Natural killer cell (primary cell): ENCODE data around the gene NKIRAS2. TPM values are rescaled to one million over a fixed set of nuclear protein-coding genes. Genes with fewer than 3 reads are reported as not detected.

ENCODE experiments used
- ATAC-seq, 3 donors: fragments of 150-1000 bp in 2 of 3; fragments of 200-7000 bp in 1 of 3; cut with Tn5 transposase; 1 replicate in 1 of 3; 2 replicates in 2 of 3; pipeline ENCODE4 v1.10.0; 2021; ENCODE audit warnings: mild to moderate bottlenecking in 2 of 3, moderate library complexity in 2 of 3
- DNase-seq, 2 donors: peaks; one replicate each; pipeline versions ENCODE4 v3.0.0 to v3.0.0-alpha.2; 2013 to 2021; ENCODE audit warnings: mixed read lengths in 1 of 2
- H3K27ac ChIP-seq: one replicate; pipeline ENCODE4 v1.5.1; 2013; ENCODE audit warnings: mild to moderate bottlenecking, low read length
- H3K27me3 ChIP-seq: one replicate; pipeline ENCODE4 v1.6.1; 2013; ENCODE audit warnings: low read length; ENCODE audit not compliant: control insufficient read depth, insufficient read depth
- H3K36me3 ChIP-seq: one replicate; pipeline ENCODE4 v1.6.1; 2013; ENCODE audit warnings: low read length; ENCODE audit not compliant: control insufficient read depth, insufficient read depth
- H3K4me1 ChIP-seq: one replicate; pipeline ENCODE4 v1.6.1; 2013; ENCODE audit warnings: low read length; ENCODE audit not compliant: control insufficient read depth, insufficient read depth
- H3K4me3 ChIP-seq: one replicate; pipeline ENCODE4 v1.5.1; 2013; ENCODE audit warnings: low read length
- H3K9me3 ChIP-seq: one replicate; pipeline ENCODE4 v1.6.1; 2013; ENCODE audit warnings: low read length; ENCODE audit not compliant: control insufficient read depth, insufficient read depth
- H3K27ac Mint-ChIP-seq, 2 donors: one replicate each; pipeline ENCODE4 v1.8.0; 2022; ENCODE audit warnings: mild to moderate bottlenecking in 2 of 2, mixed read lengths in 2 of 2, moderate library complexity in 1 of 2
- H3K27me3 Mint-ChIP-seq, 2 donors: one replicate each; pipeline ENCODE4 v1.8.0; 2022; ENCODE audit warnings: low read depth in 2 of 2, mixed read lengths in 2 of 2
- H3K36me3 Mint-ChIP-seq: one replicate; pipeline ENCODE4 v1.8.0; 2022; ENCODE audit warnings: mixed read lengths
- H3K4me1 Mint-ChIP-seq, 2 donors: one replicate each; pipeline ENCODE4 v1.8.0; 2022; ENCODE audit warnings: mixed read lengths in 2 of 2
- H3K4me3 Mint-ChIP-seq: one replicate; pipeline ENCODE4 v1.8.0; 2022; ENCODE audit warnings: mild to moderate bottlenecking, moderate library complexity, mixed read lengths
- H3K9me3 Mint-ChIP-seq, 2 donors: one replicate each; pipeline ENCODE4 v1.8.0; 2022; ENCODE audit warnings: mixed read lengths in 2 of 2
- CTCF ChIP-seq: fragments of 200-600 bp; IDR thresholded peaks from one replicate; pipeline ENCODE4 v1.8.0; 2022; ENCODE audit warnings: antibody characterized with exemption
- WGBS: methylation state at CpG from one replicate; pipeline ENCODE4 v1.1.7; 2013; ENCODE audit warnings: missing lambda C conversion rate; ENCODE audit not compliant: insufficient coverage; 5-methylcytosine and 5-hydroxymethylcytosine counted together
- intact Hi-C: fragments of 100-400 bp; cut with micrococcal nuclease; formaldehyde crosslinking; loops from one replicate; pipeline ENCODE4 v1.14.2; 2022
- total RNA-seq, 4 donors: library from RNA; stranded (reverse); fragments of 120-200 nt in 1 of 4; gene quantifications; one replicate each; pipeline versions ENCODE4 v1.2.3 to v1.2.4, GENCODE V29; 2013 to 2022

Gene NKIRAS2
- total RNA-seq, 3 donors from 2014 or later (not counting 1 experiment from before 2014, with no cell fraction given) = 17.5 to 20.9 (median 19.3) TPM

DNA sequence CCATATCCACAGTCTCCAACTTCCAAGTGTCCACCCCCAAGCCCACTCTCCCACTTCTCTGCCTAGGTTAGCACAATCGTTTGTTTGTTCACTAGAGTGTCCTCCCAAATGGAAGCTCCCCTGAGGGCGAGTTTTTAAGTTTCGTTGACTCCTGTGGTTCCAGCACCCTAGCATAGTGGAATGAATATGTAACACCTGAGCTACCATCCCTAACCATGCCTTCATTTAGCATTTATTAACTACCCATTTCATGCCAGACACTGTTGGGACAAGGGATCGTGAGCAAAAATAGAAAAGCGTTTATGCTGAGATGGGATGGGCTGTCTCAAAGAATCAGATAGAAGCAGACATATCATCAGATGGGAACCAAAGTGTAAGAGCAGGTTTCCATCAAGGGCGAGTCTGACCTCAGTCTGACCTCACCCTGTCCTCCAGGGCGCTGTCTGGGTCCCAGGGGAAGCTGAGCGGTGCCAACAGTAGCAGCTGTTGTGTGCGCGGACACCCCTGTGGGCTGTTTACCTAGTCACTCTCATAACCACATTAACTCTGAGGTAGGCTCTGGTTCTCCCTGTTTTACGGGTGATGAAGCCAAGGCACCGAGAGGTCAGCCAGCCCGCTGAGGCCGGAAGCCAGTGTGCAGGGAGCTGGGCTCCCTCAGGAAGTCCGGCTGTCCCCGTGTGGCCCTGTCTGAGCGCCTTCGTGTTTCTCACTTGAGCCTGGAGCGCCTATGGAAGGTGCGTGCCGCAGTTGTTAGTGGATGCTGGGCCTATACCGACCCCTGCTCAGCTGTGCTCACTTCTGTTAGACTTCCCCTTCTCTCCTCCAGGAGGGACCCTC is 47.1 kb upstream of the NKIRAS2 start:
- no peaks in the 10 kb centered on the region for H3K9me3 Mint-ChIP-seq
- peak overlapping the region; percentile 65 for H3K4me3 Mint-ChIP-seq
- peak overlapping the region; percentile 87 to 88 for H3K27ac Mint-ChIP-seq
- peaks cover 28 to 40% of the 10 kb centered on the region in 2 donors for H3K4me1 Mint-ChIP-seq
- H3K4me1 ChIP-seq = peaks cover 39% of the 10 kb centered on the region
- no peaks in the 10 kb centered on the region for H3K27me3 ChIP-seq
- H3K9me3 ChIP-seq = no peaks in the 10 kb centered on the region
- no peaks in the 10 kb centered on the region for H3K27me3 Mint-ChIP-seq
- H3K27ac ChIP-seq = peak overlapping the region; percentile 77
- intact Hi-C loops = no loop called here
- WGBS = 69% methylated on average over 22 of the region's 22 CpGs
- H3K4me3 ChIP-seq = no peak overlapping the region
- ATAC-seq = peak; percentile 9 to 49 (median 43)
- H3K36me3 ChIP-seq = peaks cover 62% of the 10 kb centered on the region
- H3K36me3 Mint-ChIP-seq = no peaks in the 10 kb centered on the region
- no peak for DNase-seq
- TF ChIP-seq CTCF = no peak

- no peaks in the 10 kb centered on the region for H3K36me3 Mint-ChIP-seq
- H3K36me3 ChIP-seq = peaks cover 65% of the 10 kb centered on the region
Observed at GRCh38 chr17:41973408-41973811, 46.5 kb upstream of the NKIRAS2 start.

GRCh38 chr17:41974031-41974430 is 45.9 kb upstream of the NKIRAS2 start:
- H3K4me3 Mint-ChIP-seq = peak overlapping the region; percentile 28
- Histone ChIP-seq H3K27ac (peak overlapping the region; percentile 77), H3K9me3 (no peaks in the 10 kb centered on the region), H3K27me3 (no peaks in the 10 kb centered on the region), H3K4me3 (no peak overlapping the region), H3K36me3 (peaks cover 63% of the 10 kb centered on the region), H3K4me1 (peaks cover 28% of the 10 kb centered on the region)
- H3K27me3 Mint-ChIP-seq = no peaks in the 10 kb centered on the region
- peaks cover 19 to 33% of the 10 kb centered on the region in 2 donors for H3K4me1 Mint-ChIP-seq
- WGBS = 79% methylated on average over 6 of the region's 6 CpGs
- no peak for ATAC-seq
- DNase-seq = no peak
- H3K9me3 Mint-ChIP-seq = no peaks in the 10 kb centered on the region
- intact Hi-C loops = no loop called here
- peak overlapping the region; percentile 87 to 88 for H3K27ac Mint-ChIP-seq
- TF ChIP-seq CTCF = no peak
- no peaks in the 10 kb centered on the region for H3K36me3 Mint-ChIP-seq

More at GRCh38 chr17:41973408-41973811, 46.5 kb upstream of the NKIRAS2 start:
- WGBS = 48% methylated on average over 19 of the region's 19 CpGs
- no peaks in the 10 kb centered on the region for H3K27me3 Mint-ChIP-seq
- DNase-seq (peak in 1 of 2 donors; percentile 38), ATAC-seq (peak; percentile 51 to 85 (median 83))
- peak overlapping the region; percentile 77 for H3K27ac ChIP-seq
- TF ChIP-seq CTCF = no peak
- H3K9me3 Mint-ChIP-seq = no peaks in the 10 kb centered on the region
- intact Hi-C loops = no loop called here
- no peak overlapping the region for H3K4me3 ChIP-seq
- H3K4me1 ChIP-seq = peaks cover 32% of the 10 kb centered on the region
- no peaks in the 10 kb centered on the region for H3K9me3 ChIP-seq
- peaks cover 22 to 38% of the 10 kb centered on the region in 2 donors for H3K4me1 Mint-ChIP-seq
- H3K4me3 Mint-ChIP-seq = peak overlapping the region; percentile 65
- H3K27ac Mint-ChIP-seq = peak overlapping the region; percentile 87 to 88
- no peaks in the 10 kb centered on the region for H3K27me3 ChIP-seq
